ENCODE measurements around the gene ENTREP3.
"Not testable (repeated sequence)": the region's sequence is repeated elsewhere in the genome, so short reads cannot be mapped to it uniquely, and the experiment has no call there.

The ENTREP3 gene

GRCh38 chr1:155223047-155223446 is 32.2 kb downstream of the ENTREP3 start:
- DNase-seq (ENCODE audit: low read depth): no peak

- not testable (repeated sequence) for DNase-seq (ENCODE audit: low read depth)
Observed at GRCh38 chr1:155220211-155220965, 34.9 kb downstream of the ENTREP3 start.

- DNase-seq (ENCODE audit: low read depth): no peak
Observed at GRCh38 chr1:155219592-155220031, 35.7 kb downstream of the ENTREP3 start.

GRCh38 chr1:155218854-155219591 is 36.3 kb downstream of the ENTREP3 start:
- DNase-seq (ENCODE audit: low read depth): no peak

GRCh38 chr1:155214702-155215101 is 40.6 kb downstream of the ENTREP3 start:
- DNase-seq (ENCODE audit: low read depth): not testable (repeated sequence)

- not testable (repeated sequence) for DNase-seq (ENCODE audit: low read depth)
Observed at GRCh38 chr1:155212051-155212440, 43.2 kb downstream of the ENTREP3 start.

- DNase-seq (ENCODE audit: low read depth): not testable (repeated sequence)
Observed at GRCh38 chr1:155211381-155212050, 43.8 kb downstream of the ENTREP3 start.

GRCh38 chr1:155210314-155211104 is 44.8 kb downstream of the ENTREP3 start:
- no peak for DNase-seq (ENCODE audit: low read depth)

- no peak for DNase-seq (ENCODE audit: low read depth)
Observed at GRCh38 chr1:155209312-155209721, 46.0 kb downstream of the ENTREP3 start.

GRCh38 chr1:155208541-155209311 is 46.6 kb downstream of the ENTREP3 start, which contains the start of gene MTX1:
Gene MTX1 (plus strand): TSS chr1:155208695. CDS start chr1:155208805, 110 bp downstream.
- no peak for DNase-seq (ENCODE audit: low read depth)

GRCh38 chr1:155207806-155208540 is 47.3 kb downstream of the ENTREP3 start, which contains the start of gene THBS3:
Gene THBS3 (minus strand): TSS chr1:155207897. CDS start chr1:155207876, 21 bp downstream.
- no peak for DNase-seq (ENCODE audit: low read depth)

GRCh38 chr1:155206891-155207805 is 48.1 kb downstream of the ENTREP3 start:
- no peak for DNase-seq (ENCODE audit: low read depth)

GRCh38 chr1:155205969-155206593 is 49.2 kb downstream of the ENTREP3 start:
- DNase-seq (ENCODE audit: low read depth): no peak

GRCh38 chr1:155205035-155205434 is 50.2 kb downstream of the ENTREP3 start:
- DNase-seq (ENCODE audit: low read depth): no peak

GRCh38 chr1:155202731-155203515 is 52.4 kb downstream of the ENTREP3 start:
- no peak for DNase-seq (ENCODE audit: low read depth)

GRCh38 chr1:155202198-155202597 is 53.1 kb downstream of the ENTREP3 start:
- no peak for DNase-seq (ENCODE audit: low read depth)

- DNase-seq (ENCODE audit: low read depth): no peak
Observed at GRCh38 chr1:155200920-155201319, 54.4 kb downstream of the ENTREP3 start.

GRCh38 chr1:155199792-155200191 is 55.5 kb downstream of the ENTREP3 start:
- DNase-seq (ENCODE audit: low read depth): no peak

All from non-pigmented ciliary epithelial cell (primary cell).